Fibroblast of lung (primary cell): ENCODE results near the gene EMID1.

Experiments
- EZH2 ChIP-seq: IDR thresholded peaks from 2 replicates; pipeline ENCODE4 v1.5.1; 2012; ENCODE audit warnings: low read length, control low read depth, mild to moderate bottlenecking; ENCODE audit errors: missing control alignments
- TF ChIP-seq, protein P1 (sequence below), 2 donors: IDR thresholded peaks in 1 of 2; conservative IDR thresholded peaks in 1 of 2; 1 replicate in 1 of 2; 2 replicates in 1 of 2; pipeline ENCODE4 v1.5.1; 2011 to 2012; ENCODE audit warnings: low read length in 2 of 2, control low read depth in 1 of 2, inconsistent platforms in 1 of 2, low read depth in 1 of 2, mild to moderate bottlenecking in 1 of 2

DNA sequence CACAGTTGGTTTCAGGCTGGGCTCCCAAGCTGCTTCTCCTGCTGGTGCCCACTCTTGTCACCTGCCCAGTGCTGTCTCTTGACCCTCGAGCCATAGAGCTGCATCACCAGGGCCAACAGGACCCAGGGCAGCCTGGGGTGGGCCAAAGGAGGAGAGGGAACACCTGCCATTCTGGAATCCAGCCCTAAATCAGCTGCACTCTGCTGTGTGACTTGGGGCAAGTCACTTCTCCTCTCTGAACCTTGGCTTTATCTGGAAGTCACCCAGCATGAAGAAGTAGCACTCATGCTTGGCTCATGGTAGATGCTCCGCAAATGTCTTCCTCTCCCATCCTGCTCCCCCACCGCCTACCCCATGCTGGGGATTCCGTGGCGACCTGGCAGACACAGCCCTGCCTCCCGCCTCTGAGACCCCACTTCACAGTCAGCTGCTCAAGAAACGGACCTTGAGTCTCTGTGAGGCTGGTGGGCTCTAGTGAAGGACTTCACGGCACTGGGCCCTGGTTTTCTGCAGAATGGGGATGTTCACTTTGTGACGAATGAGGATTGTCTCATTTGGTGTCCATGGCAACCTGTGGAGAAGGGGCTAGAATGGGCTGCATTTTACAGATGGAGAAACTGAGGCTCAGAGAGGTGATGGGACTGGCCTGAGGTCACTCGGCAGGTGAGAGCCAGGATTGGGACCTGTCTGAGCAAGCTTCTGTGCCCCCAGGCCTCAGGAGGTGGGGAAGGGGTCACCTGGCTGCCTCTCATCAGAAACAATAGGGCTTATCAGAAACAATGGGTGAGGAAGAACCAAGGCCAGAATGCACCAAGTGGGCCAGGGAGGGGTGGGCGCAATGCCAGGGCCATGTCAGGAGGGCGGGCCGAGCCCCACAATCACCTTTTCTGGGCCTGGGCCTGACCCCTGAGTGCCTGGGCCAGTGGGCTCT lies 12.4 kb downstream of the EMID1 start:
- TF ChIP-seq, protein P1, sequence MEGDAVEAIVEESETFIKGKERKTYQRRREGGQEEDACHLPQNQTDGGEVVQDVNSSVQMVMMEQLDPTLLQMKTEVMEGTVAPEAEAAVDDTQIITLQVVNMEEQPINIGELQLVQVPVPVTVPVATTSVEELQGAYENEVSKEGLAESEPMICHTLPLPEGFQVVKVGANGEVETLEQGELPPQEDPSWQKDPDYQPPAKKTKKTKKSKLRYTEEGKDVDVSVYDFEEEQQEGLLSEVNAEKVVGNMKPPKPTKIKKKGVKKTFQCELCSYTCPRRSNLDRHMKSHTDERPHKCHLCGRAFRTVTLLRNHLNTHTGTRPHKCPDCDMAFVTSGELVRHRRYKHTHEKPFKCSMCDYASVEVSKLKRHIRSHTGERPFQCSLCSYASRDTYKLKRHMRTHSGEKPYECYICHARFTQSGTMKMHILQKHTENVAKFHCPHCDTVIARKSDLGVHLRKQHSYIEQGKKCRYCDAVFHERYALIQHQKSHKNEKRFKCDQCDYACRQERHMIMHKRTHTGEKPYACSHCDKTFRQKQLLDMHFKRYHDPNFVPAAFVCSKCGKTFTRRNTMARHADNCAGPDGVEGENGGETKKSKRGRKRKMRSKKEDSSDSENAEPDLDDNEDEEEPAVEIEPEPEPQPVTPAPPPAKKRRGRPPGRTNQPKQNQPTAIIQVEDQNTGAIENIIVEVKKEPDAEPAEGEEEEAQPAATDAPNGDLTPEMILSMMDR (conservative IDR thresholded peaks at IDR 0.05 in 1 of 2, IDR thresholded peaks at IDR 0.05 in 1 of 2; ENCODE audit: low read depth in 1 of 2, low read length in 2 of 2): no peak
- TF ChIP-seq EZH2: no peak
